GM19372 (cell line): Measurements from ENCODE around the gene TFAP2D.

ENCODE experiments used
- ATAC-seq: cut with Tn5 transposase; IDR thresholded peaks from one replicate; pipeline ENCODE4 v1.9.1; 2021; ENCODE audit warnings: mild to moderate bottlenecking, low read depth, moderate library complexity; ENCODE audit not compliant: unreplicated experiment

The TFAP2D gene

DNA sequence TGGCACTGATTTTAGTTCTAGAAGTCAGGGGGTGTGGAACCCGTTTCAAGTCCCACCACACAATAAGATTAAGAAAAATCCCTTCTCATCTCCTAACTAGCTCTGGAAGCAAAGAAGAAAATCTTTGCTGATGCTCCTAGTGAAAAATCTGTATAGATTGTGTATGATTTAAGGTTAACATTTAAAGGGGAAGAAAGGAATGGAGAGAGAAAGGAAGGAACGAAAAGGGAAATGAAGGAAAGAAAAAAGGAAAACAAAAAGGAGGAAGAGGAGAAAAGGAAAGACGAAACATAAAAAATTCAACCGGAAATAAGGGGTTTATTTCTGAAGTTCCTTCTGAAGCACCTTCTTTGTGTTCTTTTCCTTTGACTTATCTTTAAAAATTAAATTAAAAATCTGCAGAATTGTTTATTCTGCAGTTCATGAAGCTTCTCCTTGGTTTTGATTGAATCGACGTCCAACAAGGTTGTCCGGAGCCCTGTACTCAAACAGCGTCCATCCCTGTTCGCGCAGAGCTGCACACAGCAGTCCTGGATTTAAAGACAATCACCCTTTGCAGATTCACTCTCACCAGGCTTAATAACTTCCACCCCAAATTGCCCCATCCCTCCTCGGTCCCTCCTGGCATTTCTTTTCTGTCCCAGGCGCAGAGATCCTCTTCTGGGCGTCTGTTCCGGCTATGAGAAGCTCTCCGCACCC lies 103.8 kb downstream of the TFAP2D start:
- ATAC-seq: no peak

DNA sequence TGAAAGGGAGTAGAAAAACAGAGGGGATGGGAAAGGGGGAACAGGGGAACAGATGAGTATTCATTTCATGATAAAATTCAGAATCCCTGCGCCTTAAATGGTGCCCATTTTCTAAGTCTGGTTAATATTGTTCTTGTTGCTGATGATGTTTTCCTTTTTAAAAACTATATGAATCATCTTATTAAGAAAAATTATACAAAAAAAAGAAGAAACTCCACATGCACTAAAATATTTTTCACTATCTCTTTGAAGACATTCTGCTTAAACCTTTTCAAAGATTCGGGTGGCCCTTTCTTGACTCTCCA lies 104.3 kb downstream of the TFAP2D start:
- no peak for ATAC-seq

DNA sequence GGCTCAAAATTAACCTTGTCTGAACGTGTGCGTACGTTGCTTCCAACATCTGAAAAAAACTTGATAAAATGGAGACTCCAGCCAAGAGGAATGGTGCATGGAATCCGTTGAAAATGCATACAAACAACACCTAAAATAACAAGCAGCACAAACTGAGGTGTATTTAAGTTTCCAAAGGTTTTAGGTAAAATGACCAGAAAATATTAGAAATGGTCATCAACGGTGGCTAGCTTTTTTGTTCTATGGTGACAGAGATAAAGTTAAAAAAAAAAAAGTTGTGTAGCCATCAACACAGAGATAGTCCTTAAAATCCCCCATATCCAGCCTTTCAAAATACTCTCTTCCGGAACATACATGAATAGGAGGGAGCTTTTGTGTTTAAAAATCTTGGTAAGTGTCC lies 104.7 kb downstream of the TFAP2D start:
- no peak for ATAC-seq

DNA sequence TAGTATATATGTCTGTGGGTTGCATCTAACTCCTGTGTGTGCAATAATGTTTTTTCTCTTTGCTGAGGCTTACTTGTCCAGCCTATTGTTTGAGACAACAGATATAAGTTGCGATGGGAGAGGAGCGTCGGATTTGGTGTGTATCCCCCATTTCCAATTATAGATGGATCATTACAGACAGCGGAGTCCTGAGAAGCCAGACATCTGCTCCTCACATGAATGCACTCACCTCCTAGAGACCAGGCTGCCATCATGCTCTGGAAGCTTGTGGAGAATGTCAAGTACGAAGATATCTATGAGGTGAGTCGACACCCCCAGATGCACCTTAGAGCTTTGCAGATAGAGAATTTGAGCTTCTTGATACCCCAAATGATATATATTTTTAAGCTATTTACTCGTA lies 105.3 kb downstream of the TFAP2D start, which contains the start of gene TFAP2B:
TSS of gene TFAP2B (plus strand) at position 199 of the 400 bp plus-strand sequence. CDS start at position 220, 21 bp downstream.
- no peak for ATAC-seq

DNA sequence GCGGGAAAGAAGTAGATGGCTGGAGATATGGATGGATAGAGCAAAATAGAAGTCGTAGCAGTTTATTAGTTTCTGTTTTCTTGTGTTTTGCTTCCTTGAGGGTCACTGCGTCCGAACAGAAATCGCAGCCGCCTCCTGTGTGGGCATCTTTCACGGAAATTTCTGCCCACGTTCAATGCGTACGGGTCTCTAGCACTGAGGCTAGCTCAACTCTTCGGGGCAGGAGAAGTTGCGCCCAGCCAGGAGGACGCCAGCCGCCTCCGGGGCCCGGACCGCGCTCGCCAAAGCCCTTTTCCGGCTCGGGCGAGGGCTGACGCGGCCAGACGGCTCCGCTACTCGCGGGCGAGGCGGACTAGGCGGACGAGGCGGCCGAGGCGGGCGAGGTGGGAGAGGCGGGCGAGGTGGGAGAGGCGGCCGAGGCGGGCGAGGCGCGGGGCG lies 106.2 kb downstream of the TFAP2D start:
- no peak for ATAC-seq

DNA sequence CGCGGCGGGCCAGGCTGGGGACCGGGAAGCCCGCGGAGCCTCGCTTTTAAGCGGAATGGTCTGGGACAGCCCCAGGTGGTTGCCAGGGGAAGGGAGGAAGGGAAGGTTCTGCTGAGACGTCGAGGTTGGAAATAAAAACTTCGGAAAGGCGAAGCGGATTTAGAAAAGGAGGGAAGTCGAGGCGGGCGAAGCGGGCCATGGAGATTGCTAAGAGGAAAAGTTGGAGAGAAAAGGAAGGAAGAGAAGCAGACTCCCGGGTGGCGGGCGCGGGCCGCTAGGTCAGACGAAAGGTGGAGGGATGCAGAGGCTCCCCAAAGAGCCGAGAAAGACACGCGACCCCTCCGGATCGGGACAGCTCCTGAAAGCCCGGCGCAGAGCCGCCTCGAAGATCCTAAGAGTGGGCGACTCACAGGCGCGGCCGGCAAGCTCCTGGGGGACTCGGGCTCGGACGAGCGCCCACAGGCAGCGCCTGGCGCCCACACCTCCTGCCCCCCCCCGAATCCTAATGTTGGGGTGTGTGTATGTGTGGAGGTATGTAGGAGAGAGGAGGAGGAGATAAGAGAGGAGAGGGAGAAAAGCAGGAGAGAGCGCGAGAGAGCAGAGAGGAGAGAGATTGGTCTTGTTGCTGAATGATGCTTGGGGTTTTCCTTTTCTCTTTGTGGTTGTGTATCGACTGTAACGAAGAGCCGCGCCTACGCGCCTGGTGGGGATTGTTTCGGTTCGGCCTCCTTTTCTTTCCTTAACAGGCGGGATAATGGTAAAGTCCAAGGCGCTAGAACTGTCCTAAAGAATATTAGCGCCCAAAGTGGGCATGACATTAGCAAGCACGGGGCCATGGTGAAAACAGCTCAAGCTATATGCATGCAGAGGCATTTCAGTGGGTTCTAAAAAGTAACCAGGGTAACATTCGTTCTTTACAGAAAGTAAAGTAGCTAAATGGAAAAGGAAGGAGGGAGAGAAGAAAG lies 106.9 kb downstream of the TFAP2D start:
- no peak for ATAC-seq

DNA sequence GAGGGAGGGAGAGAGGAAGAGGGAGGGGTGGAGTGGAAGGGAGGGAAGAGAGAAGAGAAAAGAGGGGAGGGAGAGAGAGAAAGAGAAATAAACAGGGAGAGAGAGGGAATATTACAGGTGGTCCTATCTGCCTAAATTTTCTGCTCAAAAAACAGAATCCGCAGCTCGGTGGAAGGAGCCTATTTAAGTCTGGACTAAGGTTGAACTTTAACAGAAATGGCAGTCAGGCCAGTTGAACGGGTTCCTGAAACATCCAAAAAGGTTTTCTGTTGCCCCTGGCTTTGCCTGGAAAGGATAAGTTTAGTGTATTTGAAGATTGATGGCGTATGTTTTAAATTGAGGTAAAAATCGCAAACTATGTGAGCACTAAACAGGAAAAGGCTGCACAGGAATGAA lies 107.5 kb downstream of the TFAP2D start:
- ATAC-seq: no peak

DNA sequence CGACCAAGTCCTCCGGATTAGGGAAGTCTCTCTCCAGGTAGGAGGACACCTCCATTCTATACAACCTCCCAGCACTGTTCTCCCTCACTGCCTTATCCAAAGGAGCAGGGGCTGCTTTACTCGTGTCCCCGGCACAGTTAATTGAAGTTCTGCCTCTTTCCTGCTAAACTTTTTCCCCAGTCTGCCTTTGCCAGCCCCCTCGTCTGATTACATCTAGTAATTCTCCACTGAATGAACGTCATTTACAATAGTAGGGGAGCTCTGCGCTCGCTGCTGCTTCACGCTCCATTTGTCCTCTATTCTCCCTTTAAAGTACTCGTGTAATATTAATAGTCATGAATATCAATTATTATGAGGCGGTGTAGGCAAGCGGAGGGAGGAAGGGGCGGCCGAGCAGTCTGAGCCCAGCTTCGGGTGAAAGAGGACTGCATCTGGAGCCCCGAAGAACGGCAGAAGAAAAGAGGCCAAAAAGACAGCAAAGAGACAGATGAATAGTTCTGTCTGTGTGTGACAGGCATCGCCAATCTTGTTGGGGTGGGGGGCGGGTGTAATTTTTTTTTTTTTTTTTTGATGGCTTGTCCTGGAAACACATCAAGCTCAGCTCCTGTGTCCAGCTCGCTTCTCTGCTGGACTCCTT lies 108.2 kb downstream of the TFAP2D start:
- no peak for ATAC-seq

DNA sequence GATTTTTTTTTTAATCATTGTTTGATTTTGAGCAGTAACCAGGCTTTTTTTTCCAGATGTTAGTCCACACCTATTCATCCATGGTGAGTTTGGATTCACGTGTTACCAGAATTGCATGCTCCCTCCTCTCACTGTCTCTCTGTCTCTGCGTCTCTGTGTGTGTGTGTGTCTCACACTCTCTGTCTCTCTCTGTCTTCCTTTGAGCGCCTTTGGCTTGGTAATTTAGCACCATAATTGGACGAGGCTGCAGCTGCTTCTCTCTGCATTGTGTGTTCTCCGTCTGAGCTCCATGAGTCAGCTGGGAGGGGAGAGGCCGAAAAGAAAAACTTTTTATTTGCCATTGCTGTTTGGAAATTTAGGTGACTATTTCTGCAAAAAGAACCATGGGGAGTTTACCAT lies 108.8 kb downstream of the TFAP2D start:
- no peak for ATAC-seq
